ENCODE data around the gene DAPP1.

DNA sequence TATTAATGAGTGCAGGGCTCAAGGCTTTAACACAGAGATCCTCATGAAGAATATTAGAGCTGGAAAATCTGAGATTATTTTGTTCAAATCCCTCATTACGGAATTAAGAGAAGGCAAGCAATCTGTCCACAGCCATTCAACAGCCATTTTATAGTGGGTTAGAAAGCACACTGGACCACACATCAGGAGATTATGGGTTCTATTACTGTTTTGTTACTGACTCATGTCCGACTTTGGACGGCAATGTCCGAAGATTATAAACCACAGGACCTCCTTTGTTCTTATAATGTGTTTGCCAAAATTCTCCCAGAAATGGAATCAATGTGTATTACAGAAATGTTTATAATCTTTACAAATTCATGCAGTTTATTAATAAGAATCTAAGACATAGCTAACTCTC is 69.5 kb downstream of the DAPP1 start:
- TF ChIP-seq, protein P1, sequence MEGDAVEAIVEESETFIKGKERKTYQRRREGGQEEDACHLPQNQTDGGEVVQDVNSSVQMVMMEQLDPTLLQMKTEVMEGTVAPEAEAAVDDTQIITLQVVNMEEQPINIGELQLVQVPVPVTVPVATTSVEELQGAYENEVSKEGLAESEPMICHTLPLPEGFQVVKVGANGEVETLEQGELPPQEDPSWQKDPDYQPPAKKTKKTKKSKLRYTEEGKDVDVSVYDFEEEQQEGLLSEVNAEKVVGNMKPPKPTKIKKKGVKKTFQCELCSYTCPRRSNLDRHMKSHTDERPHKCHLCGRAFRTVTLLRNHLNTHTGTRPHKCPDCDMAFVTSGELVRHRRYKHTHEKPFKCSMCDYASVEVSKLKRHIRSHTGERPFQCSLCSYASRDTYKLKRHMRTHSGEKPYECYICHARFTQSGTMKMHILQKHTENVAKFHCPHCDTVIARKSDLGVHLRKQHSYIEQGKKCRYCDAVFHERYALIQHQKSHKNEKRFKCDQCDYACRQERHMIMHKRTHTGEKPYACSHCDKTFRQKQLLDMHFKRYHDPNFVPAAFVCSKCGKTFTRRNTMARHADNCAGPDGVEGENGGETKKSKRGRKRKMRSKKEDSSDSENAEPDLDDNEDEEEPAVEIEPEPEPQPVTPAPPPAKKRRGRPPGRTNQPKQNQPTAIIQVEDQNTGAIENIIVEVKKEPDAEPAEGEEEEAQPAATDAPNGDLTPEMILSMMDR (IDR thresholded peaks at IDR 0.05): no peak
- no peak for TF ChIP-seq SMAD3 (CRISPR knock-in tag; IDR thresholded peaks at IDR 0.05; ENCODE audit: borderline replicate concordance)
- no peak for TF ChIP-seq SP1 (CRISPR knock-in tag; conservative IDR thresholded peaks at IDR 0.05)
- no peak for TF ChIP-seq ESRRA (CRISPR knock-in tag; IDR thresholded peaks at IDR 0.05; ENCODE audit: borderline replicate concordance)
- TF ChIP-seq, protein P2, sequence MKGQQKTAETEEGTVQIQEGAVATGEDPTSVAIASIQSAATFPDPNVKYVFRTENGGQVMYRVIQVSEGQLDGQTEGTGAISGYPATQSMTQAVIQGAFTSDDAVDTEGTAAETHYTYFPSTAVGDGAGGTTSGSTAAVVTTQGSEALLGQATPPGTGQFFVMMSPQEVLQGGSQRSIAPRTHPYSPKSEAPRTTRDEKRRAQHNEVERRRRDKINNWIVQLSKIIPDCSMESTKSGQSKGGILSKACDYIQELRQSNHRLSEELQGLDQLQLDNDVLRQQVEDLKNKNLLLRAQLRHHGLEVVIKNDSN (CRISPR knock-in tag; IDR thresholded peaks at IDR 0.05): no peak
- no peak for TF ChIP-seq ZNF317 (CRISPR knock-in tag; IDR thresholded peaks at IDR 0.05; ENCODE audit: borderline replicate concordance, low read depth)
- TF ChIP-seq, protein P3, sequence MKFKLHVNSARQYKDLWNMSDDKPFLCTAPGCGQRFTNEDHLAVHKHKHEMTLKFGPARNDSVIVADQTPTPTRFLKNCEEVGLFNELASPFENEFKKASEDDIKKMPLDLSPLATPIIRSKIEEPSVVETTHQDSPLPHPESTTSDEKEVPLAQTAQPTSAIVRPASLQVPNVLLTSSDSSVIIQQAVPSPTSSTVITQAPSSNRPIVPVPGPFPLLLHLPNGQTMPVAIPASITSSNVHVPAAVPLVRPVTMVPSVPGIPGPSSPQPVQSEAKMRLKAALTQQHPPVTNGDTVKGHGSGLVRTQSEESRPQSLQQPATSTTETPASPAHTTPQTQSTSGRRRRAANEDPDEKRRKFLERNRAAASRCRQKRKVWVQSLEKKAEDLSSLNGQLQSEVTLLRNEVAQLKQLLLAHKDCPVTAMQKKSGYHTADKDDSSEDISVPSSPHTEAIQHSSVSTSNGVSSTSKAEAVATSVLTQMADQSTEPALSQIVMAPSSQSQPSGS (CRISPR knock-in tag; IDR thresholded peaks at IDR 0.05; ENCODE audit: borderline replicate concordance, low read depth): no peak
- TF ChIP-seq, protein P4, sequence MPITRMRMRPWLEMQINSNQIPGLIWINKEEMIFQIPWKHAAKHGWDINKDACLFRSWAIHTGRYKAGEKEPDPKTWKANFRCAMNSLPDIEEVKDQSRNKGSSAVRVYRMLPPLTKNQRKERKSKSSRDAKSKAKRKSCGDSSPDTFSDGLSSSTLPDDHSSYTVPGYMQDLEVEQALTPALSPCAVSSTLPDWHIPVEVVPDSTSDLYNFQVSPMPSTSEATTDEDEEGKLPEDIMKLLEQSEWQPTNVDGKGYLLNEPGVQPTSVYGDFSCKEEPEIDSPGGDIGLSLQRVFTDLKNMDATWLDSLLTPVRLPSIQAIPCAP (CRISPR knock-in tag; IDR thresholded peaks at IDR 0.05): no peak
- TF ChIP-seq, protein P5, sequence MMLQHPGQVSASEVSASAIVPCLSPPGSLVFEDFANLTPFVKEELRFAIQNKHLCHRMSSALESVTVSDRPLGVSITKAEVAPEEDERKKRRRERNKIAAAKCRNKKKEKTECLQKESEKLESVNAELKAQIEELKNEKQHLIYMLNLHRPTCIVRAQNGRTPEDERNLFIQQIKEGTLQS (CRISPR knock-in tag; conservative IDR thresholded peaks at IDR 0.05): no peak
